ENCODE results near the gene CLIP3. TPM values are rescaled to one million over a fixed set of nuclear protein-coding genes. Genes with fewer than 3 reads are reported as not detected.
"Not testable (repeated sequence)": the region's sequence is repeated elsewhere in the genome, so short reads cannot be mapped to it uniquely, and the experiment has no call there.

The CLIP3 gene
- total and polyA plus RNA-seq, 2 of the 13 experiments (the other 11 are each of a cell fraction or from before 2014, with no cell fraction given): 0.15 to 1.2 TPM

DNA sequence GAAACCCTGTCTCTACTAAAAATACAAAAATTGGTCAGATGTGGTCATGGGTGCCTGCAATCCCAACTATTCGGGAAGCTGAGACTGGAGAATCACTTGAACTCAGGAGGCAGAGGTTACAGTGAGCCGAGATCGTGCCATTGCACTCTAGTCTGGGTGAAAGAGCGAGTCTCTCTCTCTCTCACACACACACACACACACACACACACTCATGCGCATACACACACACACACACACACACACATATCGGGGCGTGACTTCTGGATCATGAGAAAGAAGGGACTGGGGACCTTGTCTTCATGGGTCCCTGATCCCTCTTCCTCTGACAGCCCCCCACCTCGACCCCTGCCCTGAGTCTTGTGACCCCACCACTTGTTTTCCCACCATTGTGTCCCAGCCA lies 49.5 kb downstream of the CLIP3 start:
- H3K9ac ChIP-seq (ENCODE audit: insufficient read depth, low read depth, low read length): no peak overlapping the region

DNA sequence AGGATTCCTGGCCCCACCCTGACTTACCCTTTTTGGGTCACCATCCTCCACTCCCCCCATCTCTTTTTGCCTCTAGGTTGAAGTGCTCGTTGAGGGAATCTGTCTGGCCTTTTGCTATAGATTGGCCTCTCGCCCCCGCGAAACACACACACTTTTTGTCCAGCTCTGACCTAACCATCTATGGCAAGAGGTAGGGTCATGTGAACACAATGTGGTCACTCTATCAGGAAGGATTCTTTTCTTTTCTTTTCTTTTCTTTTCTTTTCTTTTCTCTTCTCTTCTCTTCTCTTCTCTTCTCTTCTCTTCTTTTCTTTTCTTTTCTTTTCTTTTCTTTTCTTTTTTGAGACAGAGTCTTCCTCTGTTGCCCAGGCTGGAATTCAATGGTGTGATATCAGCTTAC lies 51.7 kb downstream of the CLIP3 start:
- H3K27me3 ChIP-seq (ENCODE audit: control insufficient read depth in 1 of 2, insufficient read depth in 2 of 2, low read length in 2 of 2): peaks cover 1 to 38% of the 10 kb centered on the region in 2 experiments; a peak in 4 of 5 replicates
- H4K20me1 ChIP-seq (ENCODE audit: insufficient read depth, low read length); H2AFZ ChIP-seq (ENCODE audit: low read length); H3K36me3 ChIP-seq (replicated peaks in 1 of 2; ENCODE audit: control insufficient read depth in 1 of 2, insufficient read depth in 2 of 2, low read length in 2 of 2); H3K9me3 ChIP-seq (ENCODE audit: low read length); H3K79me2 ChIP-seq (ENCODE audit: insufficient read depth, low read length); H3K4me2 ChIP-seq (ENCODE audit: low read depth, low read length); H3K27ac ChIP-seq (ENCODE audit: extremely low read length, insufficient read depth, low read length); POLR2A ChIA-PET; H3K4me1 ChIP-seq (ENCODE audit: insufficient read depth, low read length); H3K9ac ChIP-seq (ENCODE audit: insufficient read depth, low read depth, low read length); H3K4me3 ChIP-seq (replicated peaks in 1 of 3; ENCODE audit: insufficient read depth in 1 of 3, low read depth in 2 of 3, low read length in 3 of 3); DNase-seq (ENCODE audit: low spot score); BruUV-seq (replicated peaks); CTCF ChIA-PET (ENCODE audit: low intra/inter-chr PET ratio, low total read pairs); ATAC-seq; FAIRE-seq; in situ Hi-C loops (cut with HindIII; ENCODE audit: extremely low pct_ligation_motif_present, low pct_unique_long_range_greater_than_20kb); intact Hi-C loops (cut with micrococcal nuclease; ENCODE audit: unreplicated experiment): not testable (repeated sequence)
- WGBS (ENCODE audit: low lambda C conversion rate): 6% methylated on average over 4 of the region's 4 CpGs

More for the DNA sequence above, 49.5 kb downstream of the CLIP3 start:
- FAIRE-seq: no peak
- H4K20me1 ChIP-seq (ENCODE audit: insufficient read depth, low read length): no peaks in the 10 kb centered on the region
- no peak overlapping the region for H3K4me3 ChIP-seq (replicated peaks in 1 of 3; ENCODE audit: insufficient read depth in 1 of 3, low read depth in 2 of 3, low read length in 3 of 3)
- in situ Hi-C loops (cut with HindIII; ENCODE audit: extremely low pct_ligation_motif_present, low pct_unique_long_range_greater_than_20kb): no loop called here
- no peak overlapping the region for H2AFZ ChIP-seq (ENCODE audit: low read length)
- CTCF ChIA-PET (ENCODE audit: low intra/inter-chr PET ratio, low total read pairs): no interaction called here
- intact Hi-C loops (cut with micrococcal nuclease; ENCODE audit: unreplicated experiment): no loop called here
- 33% methylated on average over 8 of the region's 8 CpGs for WGBS (ENCODE audit: low lambda C conversion rate)
- no TSS peak for BruUV-seq (replicated peaks)
- no peak for DNase-seq (ENCODE audit: low spot score)
- POLR2A ChIA-PET: no interaction called here
- TF ChIP-seq ZNF468 (CRISPR knock-in tag; IDR thresholded peaks at IDR 0.05) (no peak), SRSF4 (IDR thresholded peaks at IDR 0.05; ENCODE audit: low read depth, low read length, poor library complexity, severe bottlenecking) (no peak), ZNF674 (CRISPR knock-in tag; IDR thresholded peaks at IDR 0.05; ENCODE audit: low read depth) (no peak), GFI1 (CRISPR knock-in tag; IDR thresholded peaks at IDR 0.05; ENCODE audit: borderline replicate concordance) (no peak), ZNF790 (CRISPR knock-in tag; IDR thresholded peaks at IDR 0.05; ENCODE audit: borderline replicate concordance) (no peak), CENPX (CRISPR knock-in tag; IDR thresholded peaks at IDR 0.05) (no peak), HDAC6 (IDR thresholded peaks at IDR 0.05; ENCODE audit: low read depth, low read length) (no peak), ZNF569 (CRISPR knock-in tag; IDR thresholded peaks at IDR 0.05; ENCODE audit: borderline replicate concordance) (no peak), SMAD3 (CRISPR knock-in tag; IDR thresholded peaks at IDR 0.05) (no peak)
- TF ChIP-seq, protein P1, sequence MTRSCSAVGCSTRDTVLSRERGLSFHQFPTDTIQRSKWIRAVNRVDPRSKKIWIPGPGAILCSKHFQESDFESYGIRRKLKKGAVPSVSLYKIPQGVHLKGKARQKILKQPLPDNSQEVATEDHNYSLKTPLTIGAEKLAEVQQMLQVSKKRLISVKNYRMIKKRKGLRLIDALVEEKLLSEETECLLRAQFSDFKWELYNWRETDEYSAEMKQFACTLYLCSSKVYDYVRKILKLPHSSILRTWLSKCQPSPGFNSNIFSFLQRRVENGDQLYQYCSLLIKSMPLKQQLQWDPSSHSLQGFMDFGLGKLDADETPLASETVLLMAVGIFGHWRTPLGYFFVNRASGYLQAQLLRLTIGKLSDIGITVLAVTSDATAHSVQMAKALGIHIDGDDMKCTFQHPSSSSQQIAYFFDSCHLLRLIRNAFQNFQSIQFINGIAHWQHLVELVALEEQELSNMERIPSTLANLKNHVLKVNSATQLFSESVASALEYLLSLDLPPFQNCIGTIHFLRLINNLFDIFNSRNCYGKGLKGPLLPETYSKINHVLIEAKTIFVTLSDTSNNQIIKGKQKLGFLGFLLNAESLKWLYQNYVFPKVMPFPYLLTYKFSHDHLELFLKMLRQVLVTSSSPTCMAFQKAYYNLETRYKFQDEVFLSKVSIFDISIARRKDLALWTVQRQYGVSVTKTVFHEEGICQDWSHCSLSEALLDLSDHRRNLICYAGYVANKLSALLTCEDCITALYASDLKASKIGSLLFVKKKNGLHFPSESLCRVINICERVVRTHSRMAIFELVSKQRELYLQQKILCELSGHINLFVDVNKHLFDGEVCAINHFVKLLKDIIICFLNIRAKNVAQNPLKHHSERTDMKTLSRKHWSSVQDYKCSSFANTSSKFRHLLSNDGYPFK (CRISPR knock-in tag; IDR thresholded peaks at IDR 0.05; ENCODE audit: borderline replicate concordance): no peak
- TF ChIP-seq, protein P2, sequence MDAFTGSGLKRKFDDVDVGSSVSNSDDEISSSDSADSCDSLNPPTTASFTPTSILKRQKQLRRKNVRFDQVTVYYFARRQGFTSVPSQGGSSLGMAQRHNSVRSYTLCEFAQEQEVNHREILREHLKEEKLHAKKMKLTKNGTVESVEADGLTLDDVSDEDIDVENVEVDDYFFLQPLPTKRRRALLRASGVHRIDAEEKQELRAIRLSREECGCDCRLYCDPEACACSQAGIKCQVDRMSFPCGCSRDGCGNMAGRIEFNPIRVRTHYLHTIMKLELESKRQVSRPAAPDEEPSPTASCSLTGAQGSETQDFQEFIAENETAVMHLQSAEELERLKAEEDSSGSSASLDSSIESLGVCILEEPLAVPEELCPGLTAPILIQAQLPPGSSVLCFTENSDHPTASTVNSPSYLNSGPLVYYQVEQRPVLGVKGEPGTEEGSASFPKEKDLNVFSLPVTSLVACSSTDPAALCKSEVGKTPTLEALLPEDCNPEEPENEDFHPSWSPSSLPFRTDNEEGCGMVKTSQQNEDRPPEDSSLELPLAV (CRISPR knock-in tag; conservative IDR thresholded peaks at IDR 0.05; ENCODE audit: low read depth): no peak
- TF ChIP-seq, protein P3, sequence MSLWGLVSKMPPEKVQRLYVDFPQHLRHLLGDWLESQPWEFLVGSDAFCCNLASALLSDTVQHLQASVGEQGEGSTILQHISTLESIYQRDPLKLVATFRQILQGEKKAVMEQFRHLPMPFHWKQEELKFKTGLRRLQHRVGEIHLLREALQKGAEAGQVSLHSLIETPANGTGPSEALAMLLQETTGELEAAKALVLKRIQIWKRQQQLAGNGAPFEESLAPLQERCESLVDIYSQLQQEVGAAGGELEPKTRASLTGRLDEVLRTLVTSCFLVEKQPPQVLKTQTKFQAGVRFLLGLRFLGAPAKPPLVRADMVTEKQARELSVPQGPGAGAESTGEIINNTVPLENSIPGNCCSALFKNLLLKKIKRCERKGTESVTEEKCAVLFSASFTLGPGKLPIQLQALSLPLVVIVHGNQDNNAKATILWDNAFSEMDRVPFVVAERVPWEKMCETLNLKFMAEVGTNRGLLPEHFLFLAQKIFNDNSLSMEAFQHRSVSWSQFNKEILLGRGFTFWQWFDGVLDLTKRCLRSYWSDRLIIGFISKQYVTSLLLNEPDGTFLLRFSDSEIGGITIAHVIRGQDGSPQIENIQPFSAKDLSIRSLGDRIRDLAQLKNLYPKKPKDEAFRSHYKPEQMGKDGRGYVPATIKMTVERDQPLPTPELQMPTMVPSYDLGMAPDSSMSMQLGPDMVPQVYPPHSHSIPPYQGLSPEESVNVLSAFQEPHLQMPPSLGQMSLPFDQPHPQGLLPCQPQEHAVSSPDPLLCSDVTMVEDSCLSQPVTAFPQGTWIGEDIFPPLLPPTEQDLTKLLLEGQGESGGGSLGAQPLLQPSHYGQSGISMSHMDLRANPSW (CRISPR knock-in tag; IDR thresholded peaks at IDR 0.05; ENCODE audit: borderline replicate concordance): no peak
- TF ChIP-seq, protein P4, sequence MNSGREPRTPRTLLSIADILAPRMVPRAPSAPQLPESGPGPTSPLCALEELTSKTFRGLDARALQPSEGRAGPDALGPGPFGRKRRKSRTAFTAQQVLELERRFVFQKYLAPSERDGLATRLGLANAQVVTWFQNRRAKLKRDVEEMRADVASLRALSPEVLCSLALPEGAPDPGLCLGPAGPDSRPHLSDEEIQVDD (CRISPR knock-in tag; IDR thresholded peaks at IDR 0.05; ENCODE audit: borderline replicate concordance): no peak
- H3K36me3 ChIP-seq (replicated peaks in 1 of 2; ENCODE audit: control insufficient read depth in 1 of 2, insufficient read depth in 2 of 2, low read length in 2 of 2): no peaks in the 10 kb centered on the region
- no peaks in the 10 kb centered on the region for H3K4me1 ChIP-seq (ENCODE audit: insufficient read depth, low read length)
- ATAC-seq: no peak
- no peak overlapping the region for H3K27ac ChIP-seq (ENCODE audit: extremely low read length, insufficient read depth, low read length)
- H3K9me3 ChIP-seq (ENCODE audit: low read length): no peaks in the 10 kb centered on the region
- H3K4me2 ChIP-seq (ENCODE audit: low read depth, low read length): no peak overlapping the region
- peaks cover 1 to 48% of the 10 kb centered on the region in 2 experiments; a peak in 4 of 5 replicates for H3K27me3 ChIP-seq (ENCODE audit: control insufficient read depth in 1 of 2, insufficient read depth in 2 of 2, low read length in 2 of 2)
- no peaks in the 10 kb centered on the region for H3K79me2 ChIP-seq (ENCODE audit: insufficient read depth, low read length)

Data from HepG2 (cell line).